Activated CD4-positive, alpha-beta T cell treated with anti-CD3 and anti-CD28 coated beads, Interleukin-2, Interleukin-4, amounts not matched to agents 100 ng/mL and 50 ng/mL, durations not matched to agents 16 hours and 8 hours (primary cell): ENCODE measurements around the gene IL18R1.
"Not testable (repeated sequence)": the region's sequence is repeated elsewhere in the genome, so short reads cannot be mapped to it uniquely, and the experiment has no call there.

Source experiments
- DNase-seq: peaks from one replicate; pipeline ENCODE4 v3.0.0-alpha.2; 2020; ENCODE audit warnings: low spot score

The IL18R1 gene, protein sequence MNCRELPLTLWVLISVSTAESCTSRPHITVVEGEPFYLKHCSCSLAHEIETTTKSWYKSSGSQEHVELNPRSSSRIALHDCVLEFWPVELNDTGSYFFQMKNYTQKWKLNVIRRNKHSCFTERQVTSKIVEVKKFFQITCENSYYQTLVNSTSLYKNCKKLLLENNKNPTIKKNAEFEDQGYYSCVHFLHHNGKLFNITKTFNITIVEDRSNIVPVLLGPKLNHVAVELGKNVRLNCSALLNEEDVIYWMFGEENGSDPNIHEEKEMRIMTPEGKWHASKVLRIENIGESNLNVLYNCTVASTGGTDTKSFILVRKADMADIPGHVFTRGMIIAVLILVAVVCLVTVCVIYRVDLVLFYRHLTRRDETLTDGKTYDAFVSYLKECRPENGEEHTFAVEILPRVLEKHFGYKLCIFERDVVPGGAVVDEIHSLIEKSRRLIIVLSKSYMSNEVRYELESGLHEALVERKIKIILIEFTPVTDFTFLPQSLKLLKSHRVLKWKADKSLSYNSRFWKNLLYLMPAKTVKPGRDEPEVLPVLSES

GRCh38 chr2:102355526-102356380 lies at the start of gene IL18R1:
Gene IL18R1, plus strand, starts transcription at chr2:102355796. Its CDS starts 6,865 bp downstream, at chr2:102362661.
- peak; percentile 77 for DNase-seq

DNA sequence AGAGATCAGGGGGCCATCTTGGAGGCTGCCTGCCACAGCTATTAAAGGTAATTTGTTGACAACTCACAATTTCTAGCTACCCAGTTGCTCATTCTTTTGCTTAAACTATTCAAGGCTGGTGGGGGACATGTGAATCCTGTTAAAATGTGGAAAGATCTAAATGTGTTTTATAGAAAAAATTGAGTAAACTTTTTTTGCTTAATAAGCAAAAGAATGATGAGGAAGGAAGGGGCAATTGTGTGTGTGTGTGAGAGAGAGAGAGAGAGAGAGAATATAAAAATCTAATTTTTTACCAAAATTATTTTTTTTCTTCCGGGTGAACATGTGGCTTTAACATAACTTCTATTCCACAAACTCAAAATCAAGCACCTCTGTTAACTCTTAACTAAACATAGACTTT lies 49.5 kb upstream of the IL18R1 start:
- DNase-seq = no peak

DNA sequence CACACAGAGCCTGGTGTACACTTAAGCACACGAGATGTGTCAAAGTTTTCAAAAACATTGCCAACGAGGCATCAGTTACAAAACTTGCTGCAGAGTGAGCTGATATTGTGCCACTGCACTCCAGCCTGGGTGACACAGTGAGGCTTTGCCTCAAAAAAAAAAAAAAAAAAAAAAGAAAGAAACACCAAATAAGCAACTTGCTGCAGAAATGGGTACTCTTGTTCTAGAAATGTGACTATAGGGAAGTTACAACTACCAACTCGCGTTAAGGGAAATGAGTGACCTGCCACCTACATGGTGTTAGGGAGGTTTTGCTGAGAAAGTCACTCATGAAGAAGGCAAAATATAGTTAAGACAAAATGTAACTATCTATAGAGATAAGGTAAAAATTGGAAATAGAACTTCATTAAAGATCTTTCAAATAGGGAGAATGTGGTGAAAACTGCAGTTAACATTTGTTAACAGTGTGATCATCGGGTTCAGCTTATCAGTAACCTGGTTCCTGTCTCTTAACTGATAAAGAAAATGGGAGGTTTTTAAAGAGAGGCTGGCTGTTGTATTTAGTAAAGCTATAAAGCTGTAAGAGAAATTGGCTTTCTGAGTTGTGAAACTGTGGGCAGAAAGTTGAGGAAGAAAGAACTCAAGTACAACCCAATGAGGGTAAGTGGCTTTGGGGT lies 44.5 kb upstream of the IL18R1 start, which contains the start of gene IL1RL1:
TSS of gene IL1RL1 (plus strand) at position 600 of the 677 bp plus-strand sequence. CDS start 26,702 bp downstream, outside the sequence.
- no peak for DNase-seq

DNA sequence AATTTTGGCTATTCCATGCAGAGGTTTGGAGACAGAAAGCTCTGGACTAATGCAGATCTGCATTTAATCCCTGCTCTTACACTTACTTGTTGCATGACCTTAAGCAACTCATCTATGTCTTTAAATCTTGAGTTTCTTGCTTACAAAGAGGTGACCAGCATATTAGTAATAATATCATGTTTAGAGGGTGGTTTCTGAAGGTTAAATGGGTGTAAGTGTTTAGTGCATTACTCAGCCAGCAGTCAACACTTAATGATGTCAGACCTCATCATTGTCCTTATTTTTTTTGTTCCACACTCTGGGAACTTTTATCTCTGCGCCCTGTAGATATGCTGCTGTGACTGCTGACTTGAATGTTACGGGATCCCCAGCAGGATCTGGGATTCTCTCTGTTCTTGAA lies 42.6 kb upstream of the IL18R1 start:
- DNase-seq = no peak

DNA sequence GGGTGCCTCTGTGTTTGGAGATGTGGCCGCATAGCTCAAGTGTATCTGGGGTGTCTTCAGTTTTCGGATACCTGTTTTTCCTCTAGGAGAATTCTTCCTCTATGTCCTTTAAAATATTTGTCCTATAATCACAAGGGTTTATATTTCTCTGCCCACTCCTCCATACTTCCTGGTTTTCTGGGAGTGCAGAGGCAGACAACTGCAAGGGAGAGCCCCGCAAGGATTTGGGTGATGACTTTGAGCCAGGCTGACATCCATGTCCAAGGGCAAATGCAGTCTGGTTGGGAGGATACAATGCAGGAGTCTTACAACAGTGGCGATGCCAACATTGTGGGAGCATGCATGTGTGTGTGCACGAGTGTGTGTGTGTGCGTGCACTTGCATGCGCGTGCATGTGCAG lies 42.1 kb upstream of the IL18R1 start:
- no peak for DNase-seq

- no peak for DNase-seq
Observed at GRCh38 chr2:102313950-102314349, 41.6 kb upstream of the IL18R1 start.

- no peak for DNase-seq
Observed at GRCh38 chr2:102315921-102316320, 39.7 kb upstream of the IL18R1 start.

- no peak for DNase-seq
Observed at GRCh38 chr2:102317715-102318114, 37.9 kb upstream of the IL18R1 start.

DNA sequence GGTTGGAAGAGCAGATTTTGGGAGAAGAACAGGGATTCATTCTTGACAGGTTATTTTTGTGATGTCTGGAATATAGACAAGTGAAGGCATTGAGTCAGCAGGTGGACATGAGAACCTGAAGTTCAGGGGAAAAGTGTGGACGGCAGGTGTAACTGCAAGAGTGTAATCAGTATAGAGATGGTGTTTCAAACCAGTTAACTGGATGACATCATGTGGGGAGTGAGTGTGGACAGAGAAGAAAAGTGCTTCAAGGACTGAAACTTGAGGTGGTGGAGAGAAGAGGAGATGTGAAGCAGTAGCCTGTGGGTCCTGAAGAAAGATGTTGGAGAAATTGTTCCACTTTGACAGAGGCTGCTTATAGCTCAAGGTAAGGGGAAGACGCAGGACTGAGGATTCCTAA lies 37.2 kb upstream of the IL18R1 start:
- DNase-seq = no peak

DNA sequence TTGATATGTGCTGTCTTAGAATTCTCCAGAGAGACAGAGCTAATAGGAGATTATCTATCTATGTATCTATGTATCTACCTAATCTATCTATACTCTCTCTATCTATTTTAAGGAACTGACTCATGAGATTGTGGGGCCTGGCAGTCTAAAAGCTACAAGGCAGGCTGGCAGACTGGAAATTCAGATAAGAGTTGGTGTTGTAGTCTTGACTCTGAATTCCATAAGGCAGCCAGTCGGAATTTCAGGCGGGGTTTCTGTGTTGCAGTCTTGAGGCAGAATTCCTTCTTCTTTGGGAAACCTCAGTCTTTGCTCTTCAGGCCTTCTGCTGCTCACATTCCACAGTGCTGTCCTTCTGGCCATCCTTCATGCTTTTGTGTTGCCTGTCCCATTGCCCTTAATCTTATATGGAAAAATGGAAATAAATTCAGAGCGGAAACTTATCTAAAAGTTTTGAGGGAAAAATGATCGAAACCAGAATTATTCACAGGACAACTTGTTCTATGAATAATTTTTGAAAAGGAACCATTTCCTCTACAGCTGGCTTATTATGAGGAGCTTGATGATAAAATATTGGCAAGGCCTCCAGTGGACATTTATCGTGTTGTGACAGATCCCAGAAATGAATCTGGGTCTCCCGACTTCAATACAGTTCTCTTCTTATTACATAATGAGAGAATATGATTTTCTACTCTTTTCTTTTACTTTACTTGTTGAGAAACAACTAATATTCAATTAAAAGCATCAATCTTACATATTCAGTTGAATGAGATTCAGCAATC lies 33.5 kb upstream of the IL18R1 start:
- DNase-seq = no peak

DNA sequence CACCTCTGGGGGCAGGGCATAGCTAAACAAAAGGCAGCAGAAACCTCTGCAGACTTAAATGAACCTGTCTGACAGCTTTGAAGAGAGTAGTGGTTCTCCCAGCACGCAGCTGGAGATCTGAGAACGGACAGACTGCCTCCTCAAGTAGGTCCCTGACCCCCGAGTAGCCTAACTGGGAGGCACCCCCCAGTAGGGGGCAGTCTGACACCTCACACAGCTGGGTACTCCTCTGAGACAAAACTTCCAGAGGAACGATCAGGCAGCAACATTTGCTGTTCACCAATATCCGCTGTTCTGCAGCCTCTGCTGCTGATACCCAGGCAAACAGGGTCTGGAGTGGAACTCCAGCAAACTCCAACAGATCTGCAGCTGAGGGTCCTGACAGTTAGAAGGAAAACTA lies 30.7 kb upstream of the IL18R1 start:
- not testable (repeated sequence) for DNase-seq

GRCh38 chr2:102331311-102331980 lies 24.1 kb upstream of the IL18R1 start:
- no peak for DNase-seq

- DNase-seq = no peak
Observed at GRCh38 chr2:102334486-102334885, 21.1 kb upstream of the IL18R1 start.

- no peak for DNase-seq
Observed at GRCh38 chr2:102335871-102336366, 19.7 kb upstream of the IL18R1 start.

DNA sequence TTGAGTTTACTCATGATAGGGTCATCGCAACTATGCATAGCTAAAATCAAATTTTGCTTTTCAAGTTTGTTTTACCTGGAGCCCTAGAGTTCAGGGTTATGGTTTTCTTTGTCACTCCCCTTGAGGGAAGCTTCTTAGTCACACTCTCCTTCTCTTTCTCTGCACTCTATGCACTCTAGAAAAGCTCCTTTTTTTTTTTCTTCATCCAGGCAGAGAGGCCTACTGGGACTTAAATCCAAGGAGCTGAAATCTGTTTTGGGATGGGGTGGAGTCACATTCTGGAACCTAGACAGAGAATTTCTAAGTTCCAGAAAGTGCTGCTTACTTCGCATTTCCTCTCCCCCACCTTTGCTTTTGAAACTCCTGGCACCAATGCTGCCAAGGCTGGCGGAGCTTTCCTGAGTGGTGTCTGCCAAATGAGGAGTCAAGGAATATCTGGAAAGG lies 19.1 kb upstream of the IL18R1 start:
- no peak for DNase-seq

- DNase-seq = no peak
Observed at GRCh38 chr2:102337012-102337411, 18.6 kb upstream of the IL18R1 start.

- DNase-seq = peak; percentile 53
Observed at GRCh38 chr2:102337481-102338386, 17.9 kb upstream of the IL18R1 start.

DNA sequence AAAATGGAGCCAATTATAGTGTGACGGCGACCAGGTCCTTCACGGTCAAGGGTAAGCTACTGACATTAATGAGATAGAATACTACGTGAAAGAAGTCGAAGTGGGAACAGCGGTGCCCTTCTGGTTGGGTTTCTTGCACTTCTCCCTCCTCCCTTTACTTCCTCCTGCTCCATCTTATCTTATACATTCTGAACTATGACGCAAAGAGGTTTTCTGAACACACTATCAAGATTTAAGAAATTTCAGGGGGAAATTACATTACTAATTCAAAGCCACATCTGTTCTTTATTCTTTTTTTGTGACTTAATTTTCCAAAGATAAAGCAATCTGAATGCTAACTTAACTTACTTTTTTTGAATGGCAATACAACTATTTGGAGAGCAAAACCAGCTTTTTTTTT lies 14.8 kb upstream of the IL18R1 start:
- DNase-seq = no peak

GRCh38 chr2:102342888-102343287 lies 12.7 kb upstream of the IL18R1 start:
- no peak for DNase-seq
